ENCODE results near the gene PCLO. TPM values are rescaled to one million over a fixed set of nuclear protein-coding genes. Genes with fewer than 3 reads are reported as not detected.

The PCLO gene
- total and polyA plus RNA-seq, 2 of the 8 experiments (the other 6 are each of a cell fraction or from before 2014, with no cell fraction given): 1.5 to 3.2 TPM

DNA sequence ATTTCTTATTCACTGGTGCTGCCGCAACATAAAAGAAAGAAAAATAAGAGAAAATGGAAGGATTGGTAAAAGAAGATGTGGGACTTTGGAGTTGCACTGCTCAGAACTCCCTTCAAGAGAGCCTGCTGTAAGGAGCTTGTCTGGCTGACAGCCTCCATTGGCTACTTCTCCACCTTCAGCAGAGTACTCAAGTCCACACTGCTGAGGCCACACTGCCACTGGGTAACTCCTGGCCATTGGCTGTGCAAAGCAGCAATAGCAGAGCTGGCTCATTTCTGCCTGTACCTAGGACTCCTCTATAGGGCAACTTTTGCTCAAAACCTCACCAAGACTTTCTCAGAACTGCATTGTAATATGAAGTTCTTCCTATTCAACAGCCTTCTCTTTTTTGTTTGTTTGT is 38.7 kb upstream of the PCLO start (continued):
- TF ChIP-seq BACH1 (IDR thresholded peaks at IDR 0.05; ENCODE audit: low read length): no peak
